NCI-H524 treated with DMSO at 0.1 percent for 48 hours (cell line): ENCODE measurements around the gene DUS4L.

Experiments used
- DNase-seq: peaks from one replicate; lab custom pipeline; 2025; lab: John Stamatoyannopoulos, UW

Gene DUS4L

GRCh38 chr7:107579885-107580715, 16.3 kb downstream of the DUS4L start, which contains the start of gene BCAP29:
Gene BCAP29, plus strand, starts transcription at chr7:107580246. Its CDS starts 527 bp downstream, at chr7:107580773.
- no peak for DNase-seq

- DNase-seq = no peak
These were observed 17.1 kb downstream of the DUS4L start for GRCh38 chr7:107580716-107581383.

DNA sequence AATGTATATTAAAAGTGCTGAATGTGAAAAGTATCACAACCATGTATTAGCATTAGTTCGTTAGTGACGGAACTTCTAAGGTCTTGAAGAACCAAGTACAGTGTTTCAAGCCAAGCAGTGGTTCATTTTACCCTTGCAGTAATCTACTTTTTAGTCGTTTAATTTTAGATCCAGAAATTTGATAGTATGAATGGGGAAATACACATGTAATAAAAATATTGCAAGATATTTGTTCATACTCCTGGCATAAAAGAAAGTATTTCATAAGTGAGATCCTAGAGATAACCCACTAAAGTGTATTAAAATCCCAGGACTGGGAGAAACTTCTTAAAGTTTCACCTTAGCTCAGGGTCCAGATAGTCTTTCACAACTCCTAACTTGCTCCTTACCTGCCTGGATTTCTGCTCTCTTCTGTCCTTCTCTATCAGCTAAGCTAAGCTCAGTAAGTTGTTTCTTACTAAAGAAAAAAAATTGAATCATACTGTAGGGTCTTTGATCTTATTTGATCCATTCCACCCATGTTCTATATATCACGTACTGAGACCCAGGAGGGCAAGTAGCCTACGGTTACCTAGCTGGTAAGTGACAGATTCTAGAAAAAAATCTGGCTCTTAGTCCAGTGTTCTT, 17.7 kb downstream of the DUS4L start:
- DNase-seq = no peak

DNA sequence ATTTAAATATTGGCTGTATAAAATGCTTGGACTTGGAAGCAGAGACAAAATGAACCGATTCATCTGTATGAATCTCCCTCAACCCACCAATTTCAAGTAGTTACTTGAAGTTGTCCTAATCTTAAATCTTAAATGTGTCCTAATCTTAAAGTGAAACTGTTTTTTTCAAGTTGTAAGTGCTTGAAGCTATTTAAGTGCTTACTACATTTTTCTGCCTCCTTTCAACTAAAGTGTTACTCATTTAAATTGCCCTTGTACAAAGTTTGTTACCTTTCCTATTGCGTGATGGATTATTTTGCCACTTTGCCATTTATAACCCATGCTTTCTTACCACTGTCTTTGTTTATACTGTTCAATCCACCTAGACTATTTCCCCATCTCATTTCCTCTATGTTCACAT, 19.1 kb downstream of the DUS4L start:
- no peak for DNase-seq

- DNase-seq = no peak
These were observed 20.9 kb downstream of the DUS4L start for GRCh38 chr7:107584716-107585115.

DNA sequence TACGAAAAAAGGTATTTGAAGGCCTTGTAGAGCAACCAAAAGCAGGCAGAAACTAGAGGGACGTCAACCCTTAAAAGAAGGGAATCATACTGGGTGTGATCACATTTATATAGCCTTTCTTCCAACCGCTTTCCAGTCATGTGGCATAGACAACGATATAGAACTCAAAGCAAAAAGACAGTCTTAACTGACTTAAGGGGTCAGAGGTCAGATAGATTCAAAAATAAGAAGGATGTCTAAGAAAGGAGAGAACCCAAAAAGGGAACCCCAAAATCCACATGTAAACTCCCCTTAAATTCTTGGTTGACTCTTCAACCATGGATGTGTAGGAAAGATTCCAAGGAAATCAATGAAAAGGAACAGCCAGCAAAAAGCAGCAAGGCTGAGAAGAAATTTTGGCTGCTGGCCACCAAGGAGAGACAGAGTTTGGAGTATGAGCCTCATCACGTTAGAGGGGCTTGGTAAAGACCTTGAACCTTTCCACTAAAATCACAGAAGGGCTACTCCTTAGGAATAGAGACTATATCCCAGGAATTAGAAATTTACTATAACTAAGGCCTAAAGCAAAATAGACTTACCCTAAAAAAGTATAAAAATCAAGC, 24.9 kb downstream of the DUS4L start:
- no peak for DNase-seq

DNA sequence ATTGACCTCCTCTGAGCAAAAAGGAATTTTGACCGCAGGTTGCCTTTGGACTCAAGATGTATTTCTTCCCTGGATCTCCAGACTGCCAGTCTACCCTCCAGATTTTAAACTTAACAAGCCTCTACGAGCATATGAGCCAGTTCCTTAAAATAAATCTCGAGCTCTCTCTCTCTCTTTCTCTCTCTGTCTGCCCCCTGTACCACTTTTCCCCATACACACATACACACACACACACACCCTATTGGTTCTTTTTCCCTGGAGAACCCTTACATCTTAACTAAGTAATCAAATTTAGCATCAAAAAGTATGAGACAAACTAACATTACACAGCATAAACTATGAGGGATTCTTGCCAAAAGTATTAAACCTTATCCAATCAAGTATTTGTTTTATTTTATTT, 27.6 kb downstream of the DUS4L start:
- no peak for DNase-seq

DNA sequence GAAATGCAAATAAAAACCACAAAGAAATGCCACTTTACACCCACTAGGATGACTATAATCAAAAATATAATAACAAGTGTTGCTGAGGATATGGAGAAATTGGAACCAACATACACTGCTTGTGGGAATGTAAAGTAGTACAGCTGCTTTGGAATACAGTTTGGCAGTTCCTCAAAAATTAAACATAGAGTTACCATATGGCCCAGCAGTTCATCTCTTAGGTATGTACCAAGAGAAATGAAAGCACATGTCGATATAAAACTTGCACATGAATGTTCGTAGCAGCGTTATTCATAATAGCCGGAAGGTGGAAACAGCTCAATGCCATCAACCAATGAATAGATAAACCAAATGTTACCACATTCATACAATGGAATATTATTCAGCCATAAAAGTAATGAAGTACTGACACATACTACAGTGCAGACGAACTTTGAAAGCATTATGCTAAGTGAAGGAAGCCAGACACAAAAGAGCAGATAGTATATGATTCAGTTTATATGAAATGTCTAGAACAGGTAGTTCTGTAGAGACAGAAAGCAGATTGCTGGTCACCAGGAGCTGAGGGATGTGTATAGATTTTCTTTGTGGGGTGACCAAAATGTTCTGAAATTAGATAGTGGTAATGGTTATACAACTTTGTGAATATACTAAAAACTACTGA, 28.7 kb downstream of the DUS4L start:
- no peak for DNase-seq

- no peak for DNase-seq
These were observed 29.2 kb downstream of the DUS4L start for GRCh38 chr7:107593025-107593410.

GRCh38 chr7:107594961-107595737, 31.4 kb downstream of the DUS4L start:
- DNase-seq = no peak

- DNase-seq = no peak
These were observed 33.3 kb downstream of the DUS4L start for GRCh38 chr7:107596881-107597581.

DNA sequence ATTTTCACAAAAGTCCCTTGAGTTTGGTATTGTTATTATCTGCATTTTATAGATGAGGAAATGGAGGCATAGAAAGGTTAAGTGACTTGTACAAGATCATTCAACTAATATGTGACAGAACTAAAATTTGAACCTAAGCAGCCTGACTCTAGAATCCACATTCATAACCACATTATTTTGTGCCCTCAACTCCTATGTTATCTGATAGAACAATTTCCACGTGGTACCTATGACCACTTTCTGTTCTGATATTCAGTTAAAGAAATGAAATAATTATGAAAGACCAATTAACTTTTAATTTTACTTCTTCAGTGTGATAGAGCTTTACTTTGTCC, 33.8 kb downstream of the DUS4L start:
- no peak for DNase-seq

- DNase-seq = no peak
These were observed 34.2 kb downstream of the DUS4L start for GRCh38 chr7:107597953-107598352.

DNA sequence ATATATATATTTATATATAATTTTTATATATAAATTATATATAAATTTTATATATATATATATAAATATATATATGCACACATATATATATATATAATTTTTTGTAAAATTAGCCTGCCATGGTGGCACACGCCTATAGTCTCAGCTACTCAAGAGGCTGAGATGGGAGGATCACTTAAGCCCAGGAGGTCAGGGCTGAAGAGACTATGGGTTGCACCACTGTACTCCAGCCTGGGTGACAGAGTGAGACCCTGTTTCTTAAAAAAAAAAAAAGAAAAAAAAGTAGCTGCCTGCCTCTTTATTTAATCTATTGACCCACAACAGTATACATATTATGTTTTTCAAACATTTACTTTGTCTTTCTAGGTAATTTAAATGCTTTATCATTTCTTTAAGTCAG, 35.5 kb downstream of the DUS4L start:
- no peak for DNase-seq

GRCh38 chr7:107600816-107601215, 37.0 kb downstream of the DUS4L start:
- no peak for DNase-seq

GRCh38 chr7:107605218-107605815, 41.5 kb downstream of the DUS4L start:
- DNase-seq = no peak

DNA sequence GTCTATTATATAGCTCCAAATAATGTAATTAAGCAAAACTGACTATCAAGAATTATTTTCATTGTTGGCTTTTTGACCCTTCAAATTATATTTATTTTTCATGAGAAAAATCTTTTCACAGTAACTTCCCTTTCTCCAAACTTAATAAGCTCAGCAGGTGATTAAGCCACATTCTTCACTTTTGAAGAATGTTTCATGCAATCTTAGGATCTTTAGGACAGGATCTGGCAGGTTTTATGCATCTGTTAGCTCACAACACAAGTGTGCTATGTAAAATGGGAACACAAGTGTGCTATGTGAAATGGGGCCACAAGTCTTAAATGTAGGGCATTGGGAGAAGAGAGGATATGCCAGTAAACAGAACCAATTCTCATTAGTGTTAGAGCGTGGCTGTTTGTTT, 42.5 kb downstream of the DUS4L start:
- no peak for DNase-seq

- DNase-seq = no peak
These were observed 46.1 kb downstream of the DUS4L start for GRCh38 chr7:107609811-107610261.

DNA sequence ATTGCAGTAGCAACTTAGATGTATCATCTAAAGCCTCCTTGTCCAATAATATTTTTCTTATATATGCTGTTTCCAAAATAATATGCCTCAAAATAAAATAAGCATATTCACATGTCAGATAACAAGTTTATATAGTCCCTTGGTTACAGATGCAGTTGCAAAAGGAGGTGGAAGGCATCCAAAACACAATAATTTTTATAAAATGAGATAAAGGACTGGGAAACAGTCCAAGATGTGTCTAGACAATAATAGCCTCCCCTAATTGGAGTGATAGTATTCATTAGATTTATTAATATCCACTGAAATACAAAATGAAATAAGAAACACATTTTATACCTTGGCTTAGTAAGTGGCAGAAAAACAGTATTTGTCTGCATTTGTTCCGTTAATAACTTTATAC, 46.6 kb downstream of the DUS4L start:
- no peak for DNase-seq

GRCh38 chr7:107613439-107613838, 49.7 kb downstream of the DUS4L start:
- no peak for DNase-seq
